Ovary (tissue), 9 donors: ENCODE results near the gene CCDC80. TPM values are rescaled to one million over a fixed set of nuclear protein-coding genes. Genes with fewer than 3 reads are reported as not detected.

Source experiments
- DNase-seq, 5 donors: peaks; one replicate each; pipeline ENCODE4 v3.0.0-alpha.2; 2019 to 2020
- H3K27ac ChIP-seq, 2 donors: fragments of 200-600 bp; one replicate each; pipeline versions ENCODE4 v1.5.1 to v1.8.0; 2019 to 2022
- H3K27me3 ChIP-seq: fragments of 200-600 bp; one replicate; pipeline ENCODE4 v1.8.0; 2022
- H3K36me3 ChIP-seq: fragments of 200-600 bp; sonication (generic); one replicate; pipeline ENCODE4 v1.5.1; 2019
- H3K4me1 ChIP-seq: one replicate; pipeline ENCODE4 v1.8.1; 2013; ENCODE audit warnings: mild to moderate bottlenecking, moderate library complexity; ENCODE audit not compliant: insufficient read depth
- H3K4me3 ChIP-seq: fragments of 200-600 bp; sonication (generic); one replicate; pipeline ENCODE4 v1.5.1; 2017
- H3K9me3 ChIP-seq, 2 donors: fragments of 200-600 bp in 1 of 2; sonication (generic) in 1 of 2; one replicate each; pipeline versions ENCODE4 v1.5.1 to v1.8.1; 2013 to 2019; ENCODE audit warnings: mild to moderate bottlenecking in 1 of 2, moderate library complexity in 1 of 2
- CTCF ChIP-seq, 3 donors: fragments of 450-650 bp in 2 of 3; fragments of 200-600 bp in 1 of 3; IDR thresholded peaks; one replicate each; pipeline versions ENCODE4 v1.5.1 to v1.8.0; 2016 to 2022; ENCODE audit warnings: antibody characterized with exemption in 3 of 3, mild to moderate bottlenecking in 1 of 3
- EP300 ChIP-seq: sonication (generic); formaldehyde crosslinking; IDR thresholded peaks from one replicate; pipeline ENCODE4 v1.6.1; 2017; ENCODE audit warnings: antibody characterized with exemption
- POLR2A ChIP-seq: fragments of 450-650 bp; IDR thresholded peaks from one replicate; pipeline ENCODE4 v1.6.1; 2017; ENCODE audit warnings: antibody characterized with exemption, mild to moderate bottlenecking, moderate library complexity
- WGBS, 3 donors: extraction: QIAGEN DNeasy Blood & Tissue Kit in 1 of 3; methylation state at CpG; one replicate each; pipeline versions ENCODE4 v1.1.5 to v1.1.7; 2013 to 2017; 5-methylcytosine and 5-hydroxymethylcytosine counted together
- intact Hi-C, 4 donors: fragments of 100-400 bp; cut with DNase I; formaldehyde crosslinking; loops; one replicate each; pipeline versions ENCODE4 v1.11.0 to v1.15.1; 2022 to 2023
- polyA plus RNA-seq, 2 donors: library from polyadenylated mRNA; stranded (reverse); fragments of 200-250 nt in 1 of 2; fragments of 350-450 nt in 1 of 2; fragmentation: Illumina TruSeq in 1 of 2; extraction: RNeasy Lipid Tissue Mini Kit (QIAGEN cat#74804) in 1 of 2; gene quantifications; one replicate each; pipeline ENCODE4 v1.2.3, GENCODE V29; 2013 to 2014
- total RNA-seq, 7 donors: library from RNA; depleted of rRNA in 2 of 7; stranded (reverse); fragments of >200 nt in 2 of 7; fragmentation: NEBNext Ultra II Directional in 3 of 7; extraction: Animal tissue kit (Norgen Biotek cat#: 25700) in 3 of 7; gene quantifications; one replicate each; pipeline versions ENCODE4 v1.1.0 to v1.2.4, GENCODE V29; 2016 to 2023
- donor health status: DM: no; HTN: no; CAD: no; lungs with moderate emphysema.
- donor health status: DM: no; HTN: no; CAD: no.
- donor health status: Bipolar disorder and iron deficiency.
- donor health status: DM: yes; HTN: yes; CAD: no.
- donor health status: DM: no; HTN: no; CAD: no.
- donor health status: DM: yes; HTN: yes; CAD: no.

Gene CCDC80
- total and polyA plus RNA-seq, 9 donors: 13.2 to 539 (median 92.2) TPM

- 72 to 94% (median 88%) methylated on average over 2 of the region's 2 CpGs for WGBS, 3 donors
- H3K4me1 ChIP-seq: no peaks in the 10 kb centered on the region
- H3K27me3 ChIP-seq: no peaks in the 10 kb centered on the region
- no peaks in the 10 kb centered on the region for H3K9me3 ChIP-seq
- intact Hi-C loops: no loop called here
- no peak overlapping the region for H3K27ac ChIP-seq
- no peak for TF ChIP-seq CTCF (IDR thresholded peaks at IDR 0.05)
- no peak overlapping the region for H3K4me3 ChIP-seq
- DNase-seq: no peak
- no peaks in the 10 kb centered on the region for H3K36me3 ChIP-seq
These were observed 46.1 kb downstream of the CCDC80 start for GRCh38 chr3:112594856-112595255.

- no peaks in the 10 kb centered on the region for H3K9me3 ChIP-seq
- no peak overlapping the region for H3K27ac ChIP-seq
- H3K4me1 ChIP-seq: no peaks in the 10 kb centered on the region
- no peaks in the 10 kb centered on the region for H3K27me3 ChIP-seq
- DNase-seq: no peak
- TF ChIP-seq EP300: no peak
- no peak for TF ChIP-seq POLR2A
- TF ChIP-seq CTCF (IDR thresholded peaks at IDR 0.05): no peak
- H3K4me3 ChIP-seq: no peak overlapping the region
- intact Hi-C loops: no loop called here
- H3K36me3 ChIP-seq: no peaks in the 10 kb centered on the region
These were observed 47.7 kb downstream of the CCDC80 start for GRCh38 chr3:112593258-112593657.

- H3K36me3 ChIP-seq: no peaks in the 10 kb centered on the region
- no peak overlapping the region for H3K27ac ChIP-seq
- intact Hi-C loops: loop anchor here in 2 of 4 donors (10.0 kb wide), 4 partner anchors 47 to 397 kb away; partner anchors contain the start of gene CCDC80 (in 1 of the 2)
- TF ChIP-seq POLR2A: no peak
- no peak for TF ChIP-seq EP300
- TF ChIP-seq CTCF (IDR thresholded peaks at IDR 0.05): no peak
- no peak overlapping the region for H3K4me3 ChIP-seq
- 94 to 99% (median 96%) methylated on average over 1 of the region's 1 CpG for WGBS, 3 donors
- no peak for DNase-seq
- no peaks in the 10 kb centered on the region for H3K9me3 ChIP-seq
- no peaks in the 10 kb centered on the region for H3K4me1 ChIP-seq
- no peaks in the 10 kb centered on the region for H3K27me3 ChIP-seq
These were observed 53.6 kb downstream of the CCDC80 start for GRCh38 chr3:112587336-112587735.

GRCh38 chr3:112585782-112586181, 55.2 kb downstream of the CCDC80 start:
- H3K4me3 ChIP-seq: no peak overlapping the region
- no peaks in the 10 kb centered on the region for H3K36me3 ChIP-seq
- no peaks in the 10 kb centered on the region for H3K4me1 ChIP-seq
- intact Hi-C loops: loop anchor here in 2 of 4 donors (10.0 kb wide), 4 partner anchors 49 to 399 kb away; partner anchors contain the start of gene CCDC80 (in 1 of the 2)
- H3K27me3 ChIP-seq: no peaks in the 10 kb centered on the region
- no peak overlapping the region for H3K27ac ChIP-seq
- no peaks in the 10 kb centered on the region for H3K9me3 ChIP-seq
- TF ChIP-seq EP300 (no peak), CTCF (IDR thresholded peaks at IDR 0.05) (no peak), POLR2A (no peak)
- DNase-seq: no peak

- Histone ChIP-seq H3K36me3 (no peaks in the 10 kb centered on the region), H3K4me3 (no peak overlapping the region), H3K27me3 (no peaks in the 10 kb centered on the region), H3K27ac (no peak overlapping the region), H3K4me1 (peaks cover 2% of the 10 kb centered on the region), H3K9me3 (no peaks in the 10 kb centered on the region)
- DNase-seq: no peak
- WGBS, 3 donors: 73 to 82% (median 77%) methylated on average over 3 of the region's 3 CpGs
- intact Hi-C loops: loop anchor here in 2 of 4 donors (10.0 kb wide), 4 partner anchors 52 to 402 kb away; partner anchors contain the start of gene CCDC80 (in 1 of the 2)
- TF ChIP-seq EP300: no peak
- no peak for TF ChIP-seq CTCF (IDR thresholded peaks at IDR 0.05)
- no peak for TF ChIP-seq POLR2A
These were observed 57.8 kb downstream of the CCDC80 start for GRCh38 chr3:112583105-112583504.
